Measurements from ENCODE around the gene HOXA4. TPM values are rescaled to one million over a fixed set of nuclear protein-coding genes. Genes with fewer than 3 reads are reported as not detected.
A peak's percentile ranks its signal among the peaks of the same experiment; 100 is the strongest.

The HOXA4 gene
- polyA plus RNA-seq, 1 donor (not counting 4 experiments of a cell fraction or from before 2014, with no cell fraction given), result 1.5 TPM

DNA sequence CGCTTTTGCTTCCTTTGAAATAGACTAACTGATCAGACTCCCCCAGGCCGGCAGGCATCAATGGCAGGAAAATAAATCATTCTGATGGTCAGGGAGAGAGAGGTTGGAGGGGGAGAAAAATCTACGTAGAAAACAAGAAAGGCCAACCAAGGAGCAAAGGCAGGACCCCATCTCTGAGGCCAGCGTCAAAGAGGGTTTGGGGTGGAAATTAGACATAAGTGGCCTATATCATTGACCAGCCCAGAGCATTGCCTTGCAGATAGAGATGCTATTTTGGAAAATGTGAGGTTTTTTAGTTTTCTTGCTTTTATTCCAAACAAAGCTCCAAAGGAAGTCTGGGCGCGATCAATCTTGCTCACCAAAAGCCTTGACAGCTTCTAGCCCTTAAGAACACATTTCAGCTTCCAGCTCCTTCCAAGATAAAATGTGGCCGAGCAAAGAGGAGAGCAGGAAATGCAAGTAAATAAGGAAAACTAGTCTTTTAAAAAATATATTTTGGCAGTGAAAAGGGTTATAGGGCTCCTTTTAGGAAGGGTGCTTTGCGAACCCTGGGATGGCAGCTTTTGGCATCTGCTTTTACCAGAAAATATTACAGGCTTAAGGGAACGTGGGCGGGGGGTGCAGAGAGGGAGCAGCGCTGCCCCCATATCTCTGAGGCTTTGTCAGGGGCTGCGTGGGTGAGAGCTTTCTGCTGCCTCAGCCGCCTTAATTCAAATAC lies 26.1 kb downstream of the HOXA4 start:
- Histone ChIP-seq H2AFZ (ENCODE audit: control insufficient read depth, low read length) (no peak overlapping the region), H4K20me1 (ENCODE audit: control insufficient read depth, extremely low read depth, insufficient read depth, low read length) (no peaks in the 10 kb centered on the region), H3K27me3 (ENCODE audit: control insufficient read depth, extremely low read depth, insufficient read depth, low read length) (no peaks in the 10 kb centered on the region), H3K9me1 (ENCODE audit: control insufficient read depth, extremely low read depth, insufficient read depth, low read length) (no peaks in the 10 kb centered on the region), H3K9me3 (ENCODE audit: control insufficient read depth, low read depth, low read length) (no peaks in the 10 kb centered on the region), H3K9ac (ENCODE audit: control insufficient read depth, extremely low read depth, insufficient read depth, low read length) (no peak overlapping the region), H3K27ac (ENCODE audit: control insufficient read depth, insufficient read depth, low read length) (peak overlapping the region; percentile 19), H3K4me3 (ENCODE audit: control insufficient read depth in 2 of 3, extremely low read depth in 1 of 3, insufficient read depth in 2 of 3, low read depth in 1 of 3, low read length in 3 of 3) (no peak overlapping the region), H3K79me2 (ENCODE audit: control insufficient read depth, insufficient read depth, low read length) (peaks cover 33% of the 10 kb centered on the region), H3K4me2 (ENCODE audit: control insufficient read depth, extremely low read depth, insufficient read depth, low read depth, low read length) (peak overlapping the region; percentile 97), H3K36me3 (ENCODE audit: control insufficient read depth in 2 of 2, extremely low read depth in 1 of 2, insufficient read depth in 2 of 2, low read length in 2 of 2) (peaks cover 0 to 12% of the 10 kb centered on the region in 2 experiments), H3K4me1 (ENCODE audit: control insufficient read depth, extremely low read depth, insufficient read depth, low read length) (peaks cover 44% of the 10 kb centered on the region)
- no peak for FAIRE-seq
- no peak for TF ChIP-seq EZH2 (IDR thresholded peaks at IDR 0.05; ENCODE audit: low read length)
- dilution Hi-C loops (cut with MboI; ENCODE audit: extremely low pct_ligation_motif_present, low sequenced_read_pairs), result no loop called here
- DNase-seq (ENCODE audit: low read depth, low spot score), result no peak

GRCh38 chr7:27103489-27104226 lies 26.9 kb downstream of the HOXA4 start:
- H3K9me1 ChIP-seq (ENCODE audit: control insufficient read depth, extremely low read depth, insufficient read depth, low read length), result no peaks in the 10 kb centered on the region
- H3K27ac ChIP-seq (ENCODE audit: control insufficient read depth, insufficient read depth, low read length), result peak overlapping the region; percentile 79
- H3K4me3 ChIP-seq (ENCODE audit: control insufficient read depth in 2 of 3, extremely low read depth in 1 of 3, insufficient read depth in 2 of 3, low read depth in 1 of 3, low read length in 3 of 3), result peak overlapping the region; percentile 21 to 79 (median 75)
- H3K27me3 ChIP-seq (ENCODE audit: control insufficient read depth, extremely low read depth, insufficient read depth, low read length), result no peaks in the 10 kb centered on the region
- FAIRE-seq, result no peak
- peaks cover 49% of the 10 kb centered on the region for H3K4me1 ChIP-seq (ENCODE audit: control insufficient read depth, extremely low read depth, insufficient read depth, low read length)
- H4K20me1 ChIP-seq (ENCODE audit: control insufficient read depth, extremely low read depth, insufficient read depth, low read length), result no peaks in the 10 kb centered on the region
- peak overlapping the region; percentile 81 for H3K9ac ChIP-seq (ENCODE audit: control insufficient read depth, extremely low read depth, insufficient read depth, low read length)
- peaks cover 0 to 17% of the 10 kb centered on the region in 2 experiments for H3K36me3 ChIP-seq (ENCODE audit: control insufficient read depth in 2 of 2, extremely low read depth in 1 of 2, insufficient read depth in 2 of 2, low read length in 2 of 2)
- no peaks in the 10 kb centered on the region for H3K9me3 ChIP-seq (ENCODE audit: control insufficient read depth, low read depth, low read length)
- H2AFZ ChIP-seq (ENCODE audit: control insufficient read depth, low read length), result peak overlapping the region; percentile 74
- dilution Hi-C loops (cut with MboI; ENCODE audit: extremely low pct_ligation_motif_present, low sequenced_read_pairs), result no loop called here
- no peak for DNase-seq (ENCODE audit: low read depth, low spot score)
- peaks cover 41% of the 10 kb centered on the region for H3K79me2 ChIP-seq (ENCODE audit: control insufficient read depth, insufficient read depth, low read length)
- TF ChIP-seq, protein P1, sequence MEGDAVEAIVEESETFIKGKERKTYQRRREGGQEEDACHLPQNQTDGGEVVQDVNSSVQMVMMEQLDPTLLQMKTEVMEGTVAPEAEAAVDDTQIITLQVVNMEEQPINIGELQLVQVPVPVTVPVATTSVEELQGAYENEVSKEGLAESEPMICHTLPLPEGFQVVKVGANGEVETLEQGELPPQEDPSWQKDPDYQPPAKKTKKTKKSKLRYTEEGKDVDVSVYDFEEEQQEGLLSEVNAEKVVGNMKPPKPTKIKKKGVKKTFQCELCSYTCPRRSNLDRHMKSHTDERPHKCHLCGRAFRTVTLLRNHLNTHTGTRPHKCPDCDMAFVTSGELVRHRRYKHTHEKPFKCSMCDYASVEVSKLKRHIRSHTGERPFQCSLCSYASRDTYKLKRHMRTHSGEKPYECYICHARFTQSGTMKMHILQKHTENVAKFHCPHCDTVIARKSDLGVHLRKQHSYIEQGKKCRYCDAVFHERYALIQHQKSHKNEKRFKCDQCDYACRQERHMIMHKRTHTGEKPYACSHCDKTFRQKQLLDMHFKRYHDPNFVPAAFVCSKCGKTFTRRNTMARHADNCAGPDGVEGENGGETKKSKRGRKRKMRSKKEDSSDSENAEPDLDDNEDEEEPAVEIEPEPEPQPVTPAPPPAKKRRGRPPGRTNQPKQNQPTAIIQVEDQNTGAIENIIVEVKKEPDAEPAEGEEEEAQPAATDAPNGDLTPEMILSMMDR (optimal IDR thresholded peaks at IDR 0.05 in 1 of 3, IDR thresholded peaks at IDR 0.05 in 1 of 3, conservative IDR thresholded peaks at IDR 0.05 in 1 of 3; ENCODE audit: extremely low read depth in 1 of 3, insufficient read depth in 2 of 3, low read length in 3 of 3), result no peak
- no peak for TF ChIP-seq EZH2 (IDR thresholded peaks at IDR 0.05; ENCODE audit: low read length)
- peak overlapping the region; percentile 97 for H3K4me2 ChIP-seq (ENCODE audit: control insufficient read depth, extremely low read depth, insufficient read depth, low read depth, low read length)
